Fibroblast of lung (primary cell): ENCODE measurements around the gene ALG8. TPM values are rescaled to one million over a fixed set of nuclear protein-coding genes. Genes with fewer than 3 reads are reported as not detected.

Experiments used
- DNase-seq, 2 donors: peaks; one replicate each; pipeline versions ENCODE4 v3.0.0 to v3.0.0-alpha.2; 2010; ENCODE audit warnings: low read depth in 2 of 2
- H2AFZ ChIP-seq: 2 replicates; pipeline ENCODE4 v1.5.1; 2012; ENCODE audit warnings: low read length, control low read depth, inconsistent platforms
- H3K27ac ChIP-seq: 2 replicates; pipeline ENCODE4 v1.5.1; 2011; ENCODE audit warnings: low read length, control low read depth; ENCODE audit not compliant: insufficient read depth
- H3K27me3 ChIP-seq: 2 replicates; pipeline ENCODE4 v1.5.1; 2011; ENCODE audit warnings: mild to moderate bottlenecking, low read length; ENCODE audit not compliant: control insufficient read depth, insufficient read depth
- H3K36me3 ChIP-seq: 2 replicates; pipeline ENCODE4 v1.5.1; 2011; ENCODE audit warnings: low read length; ENCODE audit not compliant: control insufficient read depth, insufficient read depth
- H3K4me1 ChIP-seq: 2 replicates; pipeline ENCODE4 v1.5.1; 2011; ENCODE audit warnings: low read length; ENCODE audit not compliant: control insufficient read depth, insufficient read depth; ENCODE audit errors: extremely low read depth
- H3K4me2 ChIP-seq: 2 replicates; pipeline ENCODE4 v1.5.1; 2011; ENCODE audit warnings: low read length, control low read depth; ENCODE audit not compliant: insufficient read depth; ENCODE audit errors: extremely low read depth
- H3K4me3 ChIP-seq, 4 experiments: fragments of 200-600 bp in 1 of 4; sonication (generic) in 1 of 4; replicated peaks in 1 of 4; 2 replicates each; pipeline ENCODE4 v1.5.1; 2011 to 2016; ENCODE audit warnings: low read length in 4 of 4, low read depth in 3 of 4, mild to moderate bottlenecking in 3 of 4, control low read depth in 2 of 4, inconsistent platforms in 1 of 4, mixed read lengths in 1 of 4; ENCODE audit not compliant: insufficient read depth in 1 of 4; ENCODE audit errors: control extremely low read depth in 1 of 4
- H3K79me2 ChIP-seq: 2 replicates; pipeline ENCODE4 v1.5.1; 2012; ENCODE audit warnings: mild to moderate bottlenecking, low read length, inconsistent platforms; ENCODE audit not compliant: control insufficient read depth, insufficient read depth
- H3K9ac ChIP-seq: 2 replicates; pipeline ENCODE4 v1.5.1; 2011; ENCODE audit warnings: mild to moderate bottlenecking, low read length, control low read depth; ENCODE audit not compliant: insufficient read depth
- H3K9me3 ChIP-seq: 2 replicates; pipeline ENCODE4 v1.5.1; 2012; ENCODE audit warnings: low read depth, low read length; ENCODE audit not compliant: control insufficient read depth, insufficient read depth
- H4K20me1 ChIP-seq: 2 replicates; pipeline ENCODE4 v1.5.1; 2011; ENCODE audit warnings: low read length; ENCODE audit not compliant: control insufficient read depth, insufficient read depth; ENCODE audit errors: extremely low read depth
- EZH2 ChIP-seq: IDR thresholded peaks from 2 replicates; pipeline ENCODE4 v1.5.1; 2012; ENCODE audit warnings: low read length, control low read depth, mild to moderate bottlenecking; ENCODE audit errors: missing control alignments
- polyA plus RNA-seq, 2 donors: library from polyadenylated mRNA; depleted of rRNA in 1 of 2; stranded (reverse) in 1 of 2; unstranded in 1 of 2; fragments of >200 nt; gene quantifications; 2 replicates each; pipeline ENCODE4 v1.2.1, GENCODE V29; 2011 to 2012; ENCODE audit warnings: missing spikeins in 1 of 2
- total RNA-seq: library from RNA; depleted of rRNA; stranded (reverse); fragments of >200 nt; gene quantifications from 2 replicates; pipeline ENCODE4 v1.2.1, GENCODE V29; 2014
- TF ChIP-seq, protein P1 (sequence below), 2 donors: IDR thresholded peaks in 1 of 2; conservative IDR thresholded peaks in 1 of 2; 1 replicate in 1 of 2; 2 replicates in 1 of 2; pipeline ENCODE4 v1.5.1; 2011 to 2012; ENCODE audit warnings: low read length in 2 of 2, control low read depth in 1 of 2, inconsistent platforms in 1 of 2, low read depth in 1 of 2, mild to moderate bottlenecking in 1 of 2

Gene ALG8
- total and polyA plus RNA-seq, 2 donors (not counting 1 experiment from before 2014, with no cell fraction given), result 33.7 to 49.6 TPM

DNA sequence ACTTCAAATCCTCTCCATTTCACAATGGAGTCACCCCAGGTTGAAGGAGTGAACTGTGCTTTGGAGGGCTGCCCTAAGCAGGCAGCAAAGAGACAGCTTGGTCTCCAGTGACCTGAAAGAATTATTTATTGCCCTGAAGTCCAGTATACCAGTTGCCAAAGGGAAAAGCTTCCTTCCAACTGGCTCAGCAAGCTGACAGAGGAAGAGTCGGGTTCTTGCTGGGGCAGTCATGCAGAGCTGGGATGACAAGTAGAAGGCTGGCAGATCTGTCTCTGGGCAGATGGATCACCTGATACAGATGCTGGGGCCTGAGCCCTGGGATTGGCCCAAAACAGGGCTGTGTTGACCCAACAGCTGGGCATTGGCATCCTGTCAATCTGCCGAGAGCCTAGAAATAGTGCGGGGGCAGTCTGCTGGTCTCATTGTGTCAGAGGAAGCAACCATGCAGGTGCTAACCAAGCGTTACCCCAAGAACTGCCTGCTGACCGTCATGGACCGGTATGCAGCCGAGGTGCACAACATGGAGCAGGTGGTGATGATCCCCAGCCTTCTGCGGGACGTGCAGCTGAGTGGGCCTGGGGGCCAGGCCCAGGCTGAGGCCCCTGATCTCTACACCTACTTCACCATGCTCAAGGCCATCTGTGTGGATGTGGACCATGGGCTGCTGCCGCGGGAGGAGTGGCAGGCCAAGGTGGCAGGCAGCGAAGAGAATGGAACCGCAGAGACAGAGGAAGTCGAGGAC is 75.8 kb downstream of the ALG8 start, which contains the start of gene THRSP:
TSS of gene THRSP (plus strand) at position 422 of the 742 bp plus-strand sequence. CDS start at position 443, 21 bp downstream.
- Histone ChIP-seq H3K9me3 (no peaks in the 10 kb centered on the region), H3K79me2 (no peaks in the 10 kb centered on the region), H3K4me1 (no peaks in the 10 kb centered on the region), H2AFZ (no peak within 1 kb of the TSS), H3K27ac (no peak within 1 kb of the TSS), H3K4me3 (no peak within 1 kb of the TSS), H3K36me3 (peaks cover 2% of the 10 kb centered on the region), H3K4me2 (no peak within 1 kb of the TSS), H3K9ac (no peak within 1 kb of the TSS), H3K27me3 (no peaks in the 10 kb centered on the region), H4K20me1 (no peaks in the 10 kb centered on the region)
- DNase-seq, result no peak
- TF ChIP-seq EZH2, result no peak
- TF ChIP-seq, protein P1, sequence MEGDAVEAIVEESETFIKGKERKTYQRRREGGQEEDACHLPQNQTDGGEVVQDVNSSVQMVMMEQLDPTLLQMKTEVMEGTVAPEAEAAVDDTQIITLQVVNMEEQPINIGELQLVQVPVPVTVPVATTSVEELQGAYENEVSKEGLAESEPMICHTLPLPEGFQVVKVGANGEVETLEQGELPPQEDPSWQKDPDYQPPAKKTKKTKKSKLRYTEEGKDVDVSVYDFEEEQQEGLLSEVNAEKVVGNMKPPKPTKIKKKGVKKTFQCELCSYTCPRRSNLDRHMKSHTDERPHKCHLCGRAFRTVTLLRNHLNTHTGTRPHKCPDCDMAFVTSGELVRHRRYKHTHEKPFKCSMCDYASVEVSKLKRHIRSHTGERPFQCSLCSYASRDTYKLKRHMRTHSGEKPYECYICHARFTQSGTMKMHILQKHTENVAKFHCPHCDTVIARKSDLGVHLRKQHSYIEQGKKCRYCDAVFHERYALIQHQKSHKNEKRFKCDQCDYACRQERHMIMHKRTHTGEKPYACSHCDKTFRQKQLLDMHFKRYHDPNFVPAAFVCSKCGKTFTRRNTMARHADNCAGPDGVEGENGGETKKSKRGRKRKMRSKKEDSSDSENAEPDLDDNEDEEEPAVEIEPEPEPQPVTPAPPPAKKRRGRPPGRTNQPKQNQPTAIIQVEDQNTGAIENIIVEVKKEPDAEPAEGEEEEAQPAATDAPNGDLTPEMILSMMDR (conservative IDR thresholded peaks at IDR 0.05 in 1 of 2, IDR thresholded peaks at IDR 0.05 in 1 of 2; ENCODE audit: low read depth in 1 of 2, low read length in 2 of 2), result no peak

DNA sequence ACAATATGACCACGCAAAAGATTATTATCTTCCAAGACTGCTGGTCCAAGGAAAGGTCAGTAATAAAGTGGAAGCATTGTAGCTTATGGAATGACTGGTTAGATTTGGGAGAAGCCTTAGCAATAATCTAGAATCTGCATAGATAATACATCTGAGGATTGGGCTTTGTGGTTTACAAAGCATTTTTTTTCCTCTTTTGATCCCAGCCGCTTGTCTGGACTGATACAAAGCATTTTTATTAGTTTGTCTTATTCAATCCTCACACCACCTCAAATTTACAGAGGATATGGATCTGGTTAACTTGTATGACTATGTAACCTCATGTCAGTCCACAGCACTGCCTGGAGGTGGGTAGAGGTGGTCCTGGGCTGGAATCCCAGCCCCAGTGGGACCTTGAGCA is 76.8 kb downstream of the ALG8 start:
- no peaks in the 10 kb centered on the region for H4K20me1 ChIP-seq
- no peak for DNase-seq
- no peak overlapping the region for H3K9ac ChIP-seq
- no peaks in the 10 kb centered on the region for H3K27me3 ChIP-seq
- peaks cover 2% of the 10 kb centered on the region for H3K36me3 ChIP-seq
- H3K9me3 ChIP-seq, result no peaks in the 10 kb centered on the region
- no peak overlapping the region for H3K27ac ChIP-seq
- no peak overlapping the region for H2AFZ ChIP-seq
- H3K4me2 ChIP-seq, result no peak overlapping the region
- H3K4me1 ChIP-seq, result no peaks in the 10 kb centered on the region
- TF ChIP-seq, protein P1 (conservative IDR thresholded peaks at IDR 0.05 in 1 of 2, IDR thresholded peaks at IDR 0.05 in 1 of 2; ENCODE audit: low read depth in 1 of 2, low read length in 2 of 2), result no peak
- no peak for TF ChIP-seq EZH2
- H3K4me3 ChIP-seq, result no peak overlapping the region
- H3K79me2 ChIP-seq, result no peaks in the 10 kb centered on the region

DNA sequence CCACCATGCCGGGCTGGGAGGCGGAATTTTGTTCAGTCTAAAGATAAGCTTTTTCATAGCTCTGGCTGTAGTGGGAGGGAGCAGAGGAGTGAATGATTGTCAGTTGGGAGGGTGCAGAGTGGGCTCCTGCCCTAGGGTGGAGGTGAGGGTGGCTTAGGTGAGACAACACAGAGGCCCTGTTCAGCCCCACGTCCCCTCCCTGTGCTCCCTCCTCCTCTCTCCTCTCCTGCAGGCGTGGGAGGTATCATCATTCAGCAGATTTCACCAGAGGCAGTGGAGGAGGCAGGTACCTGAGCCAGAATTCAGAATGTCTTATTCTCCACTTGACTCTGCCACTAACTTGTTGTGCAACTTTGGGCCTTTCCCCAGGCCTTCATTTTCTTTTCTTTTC is 77.5 kb downstream of the ALG8 start:
- Histone ChIP-seq H3K4me1 (no peaks in the 10 kb centered on the region), H3K79me2 (no peaks in the 10 kb centered on the region), H3K36me3 (no peaks in the 10 kb centered on the region), H3K27ac (no peak overlapping the region), H3K9ac (no peak overlapping the region), H3K4me2 (no peak overlapping the region), H3K9me3 (no peaks in the 10 kb centered on the region), H4K20me1 (no peaks in the 10 kb centered on the region), H3K4me3 (no peak overlapping the region), H2AFZ (no peak overlapping the region), H3K27me3 (no peaks in the 10 kb centered on the region)
- DNase-seq, result no peak
- TF ChIP-seq, protein P1 (conservative IDR thresholded peaks at IDR 0.05 in 1 of 2, IDR thresholded peaks at IDR 0.05 in 1 of 2; ENCODE audit: low read depth in 1 of 2, low read length in 2 of 2), result no peak
- TF ChIP-seq EZH2, result no peak
